ENCODE measurements around the gene LSM14B. TPM values are rescaled to one million over a fixed set of nuclear protein-coding genes. Genes with fewer than 3 reads are reported as not detected.

The LSM14B gene
- total RNA-seq, 1 donor from 2014 or later: 25.0 TPM

GRCh38 chr20:62131560-62132320 is 9.5 kb downstream of the LSM14B start:
- DNase-seq (ENCODE audit: extremely low read depth, low read depth, low spot score): no peak

GRCh38 chr20:62132421-62132820 is 10.1 kb downstream of the LSM14B start:
- DNase-seq (ENCODE audit: extremely low read depth, low read depth, low spot score): no peak

DNA sequence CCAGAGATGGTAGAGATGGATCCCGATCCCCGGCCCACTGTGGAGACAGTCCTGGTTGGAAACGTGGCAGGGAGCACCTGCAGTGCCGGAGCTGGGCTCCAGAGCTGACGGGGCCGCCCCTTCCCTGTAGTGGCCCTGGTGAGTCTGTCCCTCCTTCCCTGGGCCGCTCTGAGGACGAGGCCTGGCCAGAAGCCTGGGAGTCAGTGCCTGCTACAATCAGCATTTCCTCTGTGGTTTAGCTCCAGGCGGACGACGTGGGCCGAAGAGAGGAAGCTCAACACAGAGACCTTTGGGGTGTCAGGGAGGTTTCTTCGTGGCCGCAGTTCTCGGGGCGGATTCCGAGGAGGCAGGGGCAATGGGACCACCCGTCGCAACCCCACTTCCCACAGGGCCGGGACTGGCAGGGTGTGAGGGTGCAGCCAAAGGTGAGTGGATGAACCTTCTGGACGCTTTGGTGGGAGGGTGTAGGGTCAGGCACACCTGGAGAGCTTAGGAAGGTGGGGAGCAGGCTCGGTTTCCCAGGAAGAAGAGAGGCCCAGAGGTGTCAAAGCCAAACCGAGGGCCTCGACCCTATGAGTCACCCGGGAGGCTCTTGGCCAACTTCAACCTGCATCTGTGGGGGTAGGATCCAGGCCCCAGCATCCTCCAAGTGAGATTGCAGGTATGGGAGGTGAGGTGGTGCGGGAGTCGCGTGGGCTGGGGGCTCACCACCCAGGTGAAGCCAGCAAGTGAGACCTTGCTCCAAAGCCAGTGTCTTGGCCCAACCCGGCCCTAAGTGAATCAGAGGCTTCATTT is 11.0 kb downstream of the LSM14B start:
- no peak for DNase-seq (ENCODE audit: extremely low read depth, low read depth, low spot score)

DNA sequence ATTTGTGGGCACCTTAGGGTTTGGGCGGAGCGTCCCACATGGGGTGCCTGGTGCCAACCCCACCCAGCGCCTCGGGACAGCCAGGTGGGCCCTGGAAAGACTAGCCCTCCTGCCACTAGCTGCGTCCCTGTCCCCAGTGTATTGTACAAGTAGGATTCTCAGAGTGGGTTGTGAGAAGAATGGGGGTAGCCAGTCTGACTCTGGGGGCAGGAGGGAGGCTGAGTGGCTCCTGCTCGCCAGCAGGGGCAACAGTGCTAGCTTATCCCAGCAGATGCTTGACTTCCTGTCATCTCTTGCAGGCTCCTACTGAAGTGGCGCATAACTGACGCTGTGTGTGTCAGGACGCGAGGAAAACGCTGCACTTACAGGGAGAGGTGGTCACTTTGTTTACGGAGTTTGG is 11.6 kb downstream of the LSM14B start:
- DNase-seq (ENCODE audit: extremely low read depth, low read depth, low spot score): no peak

- DNase-seq (ENCODE audit: extremely low read depth, low read depth, low spot score): no peak
Measured at GRCh38 chr20:62134735-62135231, 12.5 kb downstream of the LSM14B start.

DNA sequence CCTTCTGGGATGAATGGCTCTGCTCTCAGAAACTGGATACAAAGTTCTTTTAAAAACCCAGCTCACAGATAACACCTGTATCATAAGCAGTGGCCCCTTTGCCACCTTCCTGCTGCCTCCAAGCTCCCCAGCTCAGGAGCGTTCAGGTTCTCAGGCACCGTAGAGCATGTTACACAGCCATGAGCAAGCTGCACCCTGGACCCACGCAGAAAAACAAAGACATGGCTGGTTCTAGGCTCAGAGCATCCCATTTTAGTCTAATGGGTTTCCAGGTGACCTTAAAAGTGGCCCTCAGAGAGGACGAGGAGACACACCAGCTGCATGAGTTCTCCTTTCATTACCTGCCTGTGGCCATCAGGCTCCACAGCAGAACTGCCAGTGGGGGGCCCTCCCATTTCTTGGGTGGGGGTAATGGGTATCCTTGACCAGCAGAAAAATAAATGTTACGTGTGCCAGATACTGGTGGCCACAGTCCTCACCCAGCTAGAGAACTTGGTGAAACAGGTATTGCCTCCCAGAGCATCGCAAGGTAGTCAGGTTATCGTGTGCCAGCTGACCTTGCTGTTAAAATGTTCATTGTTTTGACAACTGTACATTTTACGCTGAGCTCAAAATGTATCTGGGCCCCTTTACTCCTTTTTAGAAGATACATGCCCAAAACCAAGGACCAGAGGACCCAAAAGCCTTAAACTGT is 13.4 kb downstream of the LSM14B start:
- no peak for DNase-seq (ENCODE audit: extremely low read depth, low read depth, low spot score)

- no peak for DNase-seq (ENCODE audit: extremely low read depth, low read depth, low spot score)
Measured at GRCh38 chr20:62136283-62137091, 14.2 kb downstream of the LSM14B start.

DNA sequence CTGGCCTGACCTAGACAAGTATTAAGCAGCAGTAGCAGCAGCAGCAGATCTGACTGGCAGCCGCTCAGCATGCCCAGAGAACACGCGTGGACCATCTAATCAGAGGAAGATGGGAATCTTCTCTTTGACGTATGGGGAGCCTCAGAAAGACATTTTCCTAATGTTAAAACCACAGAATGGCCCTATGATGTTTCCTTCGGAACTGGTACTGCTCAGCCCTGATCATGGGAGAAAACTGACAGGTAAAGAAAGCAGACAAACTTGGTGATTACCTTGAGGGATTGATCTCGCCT is 14.8 kb downstream of the LSM14B start:
- no peak for DNase-seq (ENCODE audit: extremely low read depth, low read depth, low spot score)

DNA sequence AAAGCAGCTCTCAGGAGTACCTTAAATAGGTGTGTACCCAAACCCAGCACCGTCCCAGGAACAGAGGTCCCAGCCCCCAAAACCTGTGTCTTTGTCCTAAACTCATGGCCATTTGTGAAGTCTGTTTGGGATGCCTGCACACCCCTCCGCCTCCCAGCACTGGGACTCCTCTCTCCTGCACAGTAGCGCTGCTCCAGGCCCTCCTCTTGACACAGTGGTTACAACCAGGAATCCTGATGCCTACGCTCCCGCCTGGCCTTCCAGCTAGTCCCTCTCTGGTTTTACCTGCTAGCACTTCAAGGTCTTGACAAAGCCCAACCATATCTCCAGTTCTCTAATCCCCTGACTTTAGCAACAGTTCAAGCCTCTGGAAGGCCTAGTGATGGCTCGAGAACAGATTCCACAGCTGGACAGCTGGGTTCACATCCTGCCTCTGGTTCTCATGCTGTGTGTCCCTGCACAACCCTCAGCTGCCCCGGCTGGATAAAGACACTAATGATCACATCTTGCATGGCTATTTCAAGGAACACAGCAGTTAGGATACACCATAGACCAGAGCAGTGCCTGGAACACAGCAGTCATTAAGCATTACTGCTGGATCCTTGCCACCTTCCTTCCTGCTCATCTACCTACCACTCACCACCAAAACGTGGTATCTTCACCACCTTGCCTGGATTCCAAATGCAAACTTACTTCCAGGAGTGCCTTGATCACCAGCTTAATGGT is 15.4 kb downstream of the LSM14B start:
- no peak for DNase-seq (ENCODE audit: extremely low read depth, low read depth, low spot score)

DNA sequence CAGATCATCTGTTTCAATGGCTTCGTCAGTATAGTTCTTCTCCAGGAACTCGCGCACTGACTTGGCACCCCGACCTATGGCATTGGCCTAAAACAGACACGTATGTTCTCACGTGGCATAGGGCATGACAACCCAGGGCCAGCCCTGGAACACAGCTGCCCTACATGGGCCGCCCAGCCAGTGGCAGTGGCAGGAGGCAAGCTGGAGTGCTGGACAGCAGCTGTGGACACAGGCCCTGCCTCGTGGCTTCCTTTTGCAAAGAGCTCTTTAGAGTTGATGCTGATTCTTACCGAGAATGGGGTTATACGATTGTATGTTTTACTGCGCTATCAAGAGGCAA is 15.9 kb downstream of the LSM14B start:
- DNase-seq (ENCODE audit: extremely low read depth, low read depth, low spot score): no peak

GRCh38 chr20:62138912-62139311 is 16.6 kb downstream of the LSM14B start:
- no peak for DNase-seq (ENCODE audit: extremely low read depth, low read depth, low spot score)

- DNase-seq (ENCODE audit: extremely low read depth, low read depth, low spot score): no peak
Measured at GRCh38 chr20:62139636-62140035, 17.4 kb downstream of the LSM14B start.

GRCh38 chr20:62141043-62141396 is 18.7 kb downstream of the LSM14B start:
- no peak for DNase-seq (ENCODE audit: extremely low read depth, low read depth, low spot score)

DNA sequence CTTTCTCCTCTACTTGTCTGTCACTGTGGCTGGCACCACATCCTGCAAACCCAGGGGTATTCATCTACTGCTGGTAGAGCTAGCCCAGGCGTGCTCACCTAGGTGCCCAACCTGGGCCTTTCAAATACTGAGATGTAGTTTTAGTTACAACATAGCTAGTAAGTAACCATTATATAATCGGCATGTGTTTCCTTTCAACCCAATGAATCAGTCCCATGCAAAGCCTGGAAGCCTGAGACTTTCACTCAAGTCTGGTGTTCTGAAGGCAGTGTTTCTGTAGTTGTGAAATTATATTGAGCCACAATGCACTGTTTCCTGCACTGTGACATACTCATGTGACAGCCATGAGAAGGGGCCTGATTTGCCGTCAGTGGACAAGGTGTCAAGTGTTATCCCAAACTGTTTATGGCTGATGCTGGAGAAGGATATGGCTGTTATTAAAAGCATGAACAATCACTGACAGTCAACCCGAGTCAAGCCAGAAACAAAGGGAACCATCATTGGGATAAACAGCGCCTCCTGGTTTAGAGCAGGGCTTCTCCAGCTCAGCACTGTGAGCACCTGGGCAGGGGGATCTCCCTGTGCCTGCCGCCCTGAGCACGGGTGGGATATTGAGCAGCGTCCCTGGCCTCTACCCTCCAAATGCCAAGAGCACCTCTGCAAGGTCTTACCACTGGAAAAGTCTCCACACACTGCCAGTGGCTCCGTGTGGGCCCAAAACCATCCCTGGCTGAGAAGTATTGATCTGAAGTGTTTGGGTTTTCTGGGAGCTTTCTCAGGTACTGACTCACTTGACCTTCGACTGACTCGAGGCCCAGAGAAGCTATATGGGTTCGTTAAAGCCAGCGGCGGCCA is 19.3 kb downstream of the LSM14B start:
- no peak for DNase-seq (ENCODE audit: extremely low read depth, low read depth, low spot score)

DNA sequence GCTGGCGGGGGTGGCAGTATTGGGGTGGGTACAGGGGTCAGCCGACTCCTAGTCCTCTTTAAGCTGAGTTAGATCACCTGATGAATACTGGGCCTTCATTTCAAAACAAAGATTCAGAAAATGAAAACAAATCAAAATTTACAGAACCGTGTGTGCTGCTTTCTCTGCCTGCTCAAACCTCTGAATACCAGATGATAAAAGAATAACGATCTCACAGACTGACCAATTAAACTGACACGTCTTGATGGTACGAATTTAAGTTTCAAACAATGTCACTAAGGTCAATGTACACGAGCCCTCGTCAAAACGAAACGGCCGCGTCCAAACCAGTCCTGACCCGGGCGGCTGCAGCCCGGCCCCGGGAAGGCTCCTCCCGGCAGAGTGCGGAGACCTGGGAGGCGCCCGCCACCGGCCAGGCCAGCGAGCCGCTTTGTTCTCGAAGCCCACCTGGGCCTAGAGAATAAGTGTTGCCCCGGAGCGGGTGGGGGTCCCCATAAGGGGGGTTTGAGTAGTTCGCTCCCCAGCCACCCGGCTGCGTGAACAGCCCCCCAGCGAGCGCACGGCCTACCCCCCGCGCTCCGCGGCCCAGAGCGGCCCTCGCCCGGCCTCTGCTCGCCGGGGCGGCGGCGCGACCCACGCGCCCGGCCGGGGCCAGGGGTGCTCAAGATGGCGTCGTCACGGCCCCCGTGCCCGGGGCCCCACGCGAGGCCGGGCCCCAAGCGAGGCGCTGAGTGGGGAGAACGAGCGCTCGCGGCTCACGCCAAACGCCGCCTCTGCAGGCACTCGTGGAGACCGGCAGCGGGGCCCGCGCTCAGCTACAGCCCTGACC is 20.2 kb downstream of the LSM14B start:
- DNase-seq (ENCODE audit: extremely low read depth, low read depth, low spot score): no peak

GRCh38 chr20:62143081-62143956 is 21.0 kb downstream of the LSM14B start, which contains the start of the genes PSMA7 and SS18L1:
Gene PSMA7 (minus strand): TSS chr20:62143394. CDS start chr20:62143303, 91 bp downstream.
Gene SS18L1 (plus strand): TSS chr20:62143769. CDS start chr20:62143821, 52 bp downstream.
- no peak for DNase-seq (ENCODE audit: extremely low read depth, low read depth, low spot score)

All from glomerular endothelial cell (primary cell).